ENCODE results near the gene DTX4. TPM values are rescaled to one million over a fixed set of nuclear protein-coding genes. Genes with fewer than 3 reads are reported as not detected.

DTX4 gene
- total RNA-seq, 1 experiment from 2014 or later, result 56.7 TPM

- no TSS peak for BruUV-seq (replicated peaks)
- Mint-ChIP-seq H3K4me1 (ENCODE audit: low read depth, unreplicated experiment) (peaks cover 8% of the 10 kb centered on the region), H3K27me3 (ENCODE audit: unreplicated experiment) (peaks cover 13% of the 10 kb centered on the region), H3K9me3 (ENCODE audit: low read depth, unreplicated experiment) (no peaks in the 10 kb centered on the region), H3K36me3 (ENCODE audit: insufficient read depth, unreplicated experiment) (no peaks in the 10 kb centered on the region), H3K27ac (ENCODE audit: unreplicated experiment) (no peak overlapping the region), H3K4me3 (ENCODE audit: low read depth, unreplicated experiment) (no peak overlapping the region)
- intact Hi-C loops (cut with micrococcal nuclease; ENCODE audit: unreplicated experiment), result no loop called here
- TF ChIP-seq, protein P1, sequence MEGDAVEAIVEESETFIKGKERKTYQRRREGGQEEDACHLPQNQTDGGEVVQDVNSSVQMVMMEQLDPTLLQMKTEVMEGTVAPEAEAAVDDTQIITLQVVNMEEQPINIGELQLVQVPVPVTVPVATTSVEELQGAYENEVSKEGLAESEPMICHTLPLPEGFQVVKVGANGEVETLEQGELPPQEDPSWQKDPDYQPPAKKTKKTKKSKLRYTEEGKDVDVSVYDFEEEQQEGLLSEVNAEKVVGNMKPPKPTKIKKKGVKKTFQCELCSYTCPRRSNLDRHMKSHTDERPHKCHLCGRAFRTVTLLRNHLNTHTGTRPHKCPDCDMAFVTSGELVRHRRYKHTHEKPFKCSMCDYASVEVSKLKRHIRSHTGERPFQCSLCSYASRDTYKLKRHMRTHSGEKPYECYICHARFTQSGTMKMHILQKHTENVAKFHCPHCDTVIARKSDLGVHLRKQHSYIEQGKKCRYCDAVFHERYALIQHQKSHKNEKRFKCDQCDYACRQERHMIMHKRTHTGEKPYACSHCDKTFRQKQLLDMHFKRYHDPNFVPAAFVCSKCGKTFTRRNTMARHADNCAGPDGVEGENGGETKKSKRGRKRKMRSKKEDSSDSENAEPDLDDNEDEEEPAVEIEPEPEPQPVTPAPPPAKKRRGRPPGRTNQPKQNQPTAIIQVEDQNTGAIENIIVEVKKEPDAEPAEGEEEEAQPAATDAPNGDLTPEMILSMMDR (IDR thresholded peaks at IDR 0.05; ENCODE audit: unreplicated experiment), result no peak
- DNase-seq, result no peak
- CTCF ChIA-PET, result interaction anchor here (0.6 to 1.2 kb wide), 2 partner anchors 38 to 445 kb away, joined by 3 to 8 read pairs; partner anchors contain the start of gene PATL1
Observed at GRCh38 chr11:59224351-59224928, 52.5 kb downstream of the DTX4 start.

- peaks cover 13% of the 10 kb centered on the region for H3K27me3 Mint-ChIP-seq (ENCODE audit: unreplicated experiment)
Observed at GRCh38 chr11:59225017-59225416, 53.1 kb downstream of the DTX4 start.

DNA sequence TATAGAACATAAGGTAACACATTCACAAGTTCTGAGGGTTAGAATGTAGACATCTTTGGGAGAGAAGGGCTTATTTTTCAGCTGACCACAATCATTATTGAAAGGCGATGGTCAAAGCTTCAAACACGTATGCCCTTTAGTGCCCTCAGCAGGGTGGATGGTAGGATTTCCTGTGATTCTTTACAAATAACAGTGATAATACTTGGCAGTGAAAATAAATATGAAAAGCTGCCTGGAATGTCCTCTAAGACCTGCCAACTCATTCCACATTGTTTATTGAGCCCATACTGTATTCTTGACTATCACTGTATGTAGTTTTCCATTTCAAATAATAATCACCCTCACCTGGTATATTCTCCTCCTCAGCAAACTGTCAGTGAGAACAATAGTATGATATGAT lies 54.5 kb downstream of the DTX4 start:
- DNase-seq, result no peak
- CTCF ChIA-PET, result no interaction called here
- Mint-ChIP-seq H3K4me1 (ENCODE audit: low read depth, unreplicated experiment) (peaks cover 3% of the 10 kb centered on the region), H3K4me3 (ENCODE audit: low read depth, unreplicated experiment) (no peak overlapping the region), H3K27me3 (ENCODE audit: unreplicated experiment) (peaks cover 13% of the 10 kb centered on the region), H3K27ac (ENCODE audit: unreplicated experiment) (no peak overlapping the region), H3K36me3 (ENCODE audit: insufficient read depth, unreplicated experiment) (no peaks in the 10 kb centered on the region), H3K9me3 (ENCODE audit: low read depth, unreplicated experiment) (peaks cover 4% of the 10 kb centered on the region)
- intact Hi-C loops (cut with micrococcal nuclease; ENCODE audit: unreplicated experiment), result no loop called here
- BruUV-seq (replicated peaks), result no TSS peak
- TF ChIP-seq, protein P1 (IDR thresholded peaks at IDR 0.05; ENCODE audit: unreplicated experiment), result no peak

More at GRCh38 chr11:59225017-59225416, 53.1 kb downstream of the DTX4 start:
- peaks cover 8% of the 10 kb centered on the region for H3K4me1 Mint-ChIP-seq (ENCODE audit: low read depth, unreplicated experiment)
- no TSS peak for BruUV-seq (replicated peaks)
- no peak overlapping the region for H3K27ac Mint-ChIP-seq (ENCODE audit: unreplicated experiment)
- H3K4me3 Mint-ChIP-seq (ENCODE audit: low read depth, unreplicated experiment), result no peak overlapping the region
- TF ChIP-seq, protein P1 (IDR thresholded peaks at IDR 0.05; ENCODE audit: unreplicated experiment), result no peak
- no peak for DNase-seq
- H3K9me3 Mint-ChIP-seq (ENCODE audit: low read depth, unreplicated experiment), result no peaks in the 10 kb centered on the region
- no peaks in the 10 kb centered on the region for H3K36me3 Mint-ChIP-seq (ENCODE audit: insufficient read depth, unreplicated experiment)
- intact Hi-C loops (cut with micrococcal nuclease; ENCODE audit: unreplicated experiment), result no loop called here
- CTCF ChIA-PET, result interaction anchor here (1.2 kb wide), 1 partner anchor 38 kb away, joined by 3 read pairs; no protein-coding TSS in a partner anchor

GRCh38 chr11:59240322-59240721 lies 68.4 kb downstream of the DTX4 start:
- intact Hi-C loops (cut with micrococcal nuclease; ENCODE audit: unreplicated experiment), result no loop called here
- H3K4me1 Mint-ChIP-seq (ENCODE audit: low read depth, unreplicated experiment), result no peaks in the 10 kb centered on the region
- no peak overlapping the region for H3K27ac Mint-ChIP-seq (ENCODE audit: unreplicated experiment)
- H3K27me3 Mint-ChIP-seq (ENCODE audit: unreplicated experiment), result peaks cover 29% of the 10 kb centered on the region
- no peaks in the 10 kb centered on the region for H3K36me3 Mint-ChIP-seq (ENCODE audit: insufficient read depth, unreplicated experiment)
- H3K4me3 Mint-ChIP-seq (ENCODE audit: low read depth, unreplicated experiment), result no peak overlapping the region
- no TSS peak for BruUV-seq (replicated peaks)
- CTCF ChIA-PET, result no interaction called here
- peaks cover 4% of the 10 kb centered on the region for H3K9me3 Mint-ChIP-seq (ENCODE audit: low read depth, unreplicated experiment)
- TF ChIP-seq, protein P1 (IDR thresholded peaks at IDR 0.05; ENCODE audit: unreplicated experiment), result no peak
- DNase-seq, result no peak

Measured in Calu3 (cell line).